ENCODE measurements around the gene TUBGCP6.
"Not testable (repeated sequence)": the region's sequence is repeated elsewhere in the genome, so short reads cannot be mapped to it uniquely, and the experiment has no call there.

The TUBGCP6 gene

DNA sequence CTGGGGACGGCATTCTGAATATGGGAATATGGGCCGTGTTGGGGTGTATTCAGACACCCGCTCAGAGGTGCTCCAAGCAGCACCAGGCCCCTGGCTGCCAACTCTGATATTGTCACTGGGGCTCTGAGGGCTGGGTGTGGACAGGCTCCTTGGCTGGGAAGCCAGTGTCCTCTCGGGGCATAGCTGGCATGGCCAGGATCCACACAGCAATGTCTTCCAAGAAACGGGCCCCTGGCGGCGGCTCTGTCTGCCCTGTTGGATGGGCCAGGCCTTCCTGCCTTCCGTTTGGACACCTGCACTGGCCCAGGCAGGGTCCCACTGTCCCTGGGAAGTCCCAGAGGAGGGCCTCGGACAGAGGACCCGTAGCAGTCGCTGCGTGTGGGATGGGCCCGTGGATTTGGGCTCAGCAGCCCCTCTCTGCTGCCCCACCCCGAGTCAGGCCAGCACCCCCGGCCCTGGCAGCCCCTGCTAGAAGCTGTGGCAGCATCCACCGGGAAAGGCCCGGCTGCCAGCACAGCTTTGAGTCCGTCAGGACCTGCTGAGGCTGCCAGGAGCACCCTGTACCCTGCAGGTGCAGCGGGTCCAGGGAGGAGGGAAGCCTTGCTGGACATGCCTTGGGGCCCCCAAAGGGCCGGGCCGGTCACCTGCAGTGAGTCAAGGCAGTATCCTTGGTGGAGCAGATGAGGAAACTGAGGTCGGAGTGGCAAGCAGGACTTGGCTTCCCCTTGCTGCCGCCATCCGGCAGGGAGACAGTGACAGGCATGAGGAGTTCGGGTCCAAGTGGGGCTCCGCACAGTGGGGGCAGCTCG, 70.2 kb downstream of the TUBGCP6 start:
- no peak for ATAC-seq (ENCODE audit: low read depth)
- Mint-ChIP-seq H3K27me3 (peaks cover 6% of the 10 kb centered on the region), H3K9me3 (no peaks in the 10 kb centered on the region), H3K4me1 (peaks cover 12% of the 10 kb centered on the region), H3K4me3 (no peak overlapping the region), H3K36me3 (no peaks in the 10 kb centered on the region), H3K27ac (no peak overlapping the region)
- no peak for DNase-seq (ENCODE audit: low spot score in 2 of 2)

DNA sequence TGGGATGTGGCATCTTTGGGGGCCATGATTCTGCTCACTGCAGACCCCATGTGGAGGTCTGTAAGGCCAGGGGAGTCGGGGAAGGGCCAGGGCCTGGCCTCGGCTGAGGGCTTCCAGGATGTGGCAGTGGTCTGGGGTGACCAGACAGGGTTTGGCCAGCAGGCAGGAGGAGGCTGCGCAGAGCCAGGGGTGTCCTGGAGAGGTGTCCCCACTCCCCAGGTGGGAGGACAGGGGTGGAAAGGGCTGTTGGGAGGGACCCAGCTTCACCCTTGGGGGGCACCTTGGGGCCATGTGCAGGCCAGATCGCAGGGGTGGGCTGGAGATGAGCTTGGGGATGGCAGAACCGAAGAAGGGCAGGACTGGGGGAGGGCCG, 70.9 kb downstream of the TUBGCP6 start:
- Mint-ChIP-seq H3K4me1 (peaks cover 14% of the 10 kb centered on the region), H3K27ac (no peak overlapping the region), H3K9me3 (no peaks in the 10 kb centered on the region), H3K36me3 (no peaks in the 10 kb centered on the region), H3K4me3 (no peak overlapping the region), H3K27me3 (peaks cover 8% of the 10 kb centered on the region)
- no peak for DNase-seq (ENCODE audit: low spot score in 2 of 2)
- ATAC-seq (ENCODE audit: low read depth), result no peak

GRCh38 chr22:50173311-50173982, 71.4 kb downstream of the TUBGCP6 start:
- Mint-ChIP-seq H3K4me3 (peak overlapping the region; percentile 32), H3K36me3 (no peaks in the 10 kb centered on the region), H3K27ac (no peak overlapping the region), H3K9me3 (no peaks in the 10 kb centered on the region), H3K27me3 (peaks cover 13% of the 10 kb centered on the region), H3K4me1 (peaks cover 19% of the 10 kb centered on the region)
- peak; percentile 65 for ATAC-seq (ENCODE audit: low read depth)
- DNase-seq (ENCODE audit: low spot score in 2 of 2), result no peak

- DNase-seq (ENCODE audit: low spot score in 2 of 2), result no peak
- Mint-ChIP-seq H3K4me1 (peaks cover 19% of the 10 kb centered on the region), H3K36me3 (no peaks in the 10 kb centered on the region), H3K27ac (no peak overlapping the region), H3K4me3 (no peak overlapping the region), H3K9me3 (no peaks in the 10 kb centered on the region), H3K27me3 (peaks cover 20% of the 10 kb centered on the region)
- no peak for ATAC-seq (ENCODE audit: low read depth)
Observed at GRCh38 chr22:50171965-50172421, 72.8 kb downstream of the TUBGCP6 start.

DNA sequence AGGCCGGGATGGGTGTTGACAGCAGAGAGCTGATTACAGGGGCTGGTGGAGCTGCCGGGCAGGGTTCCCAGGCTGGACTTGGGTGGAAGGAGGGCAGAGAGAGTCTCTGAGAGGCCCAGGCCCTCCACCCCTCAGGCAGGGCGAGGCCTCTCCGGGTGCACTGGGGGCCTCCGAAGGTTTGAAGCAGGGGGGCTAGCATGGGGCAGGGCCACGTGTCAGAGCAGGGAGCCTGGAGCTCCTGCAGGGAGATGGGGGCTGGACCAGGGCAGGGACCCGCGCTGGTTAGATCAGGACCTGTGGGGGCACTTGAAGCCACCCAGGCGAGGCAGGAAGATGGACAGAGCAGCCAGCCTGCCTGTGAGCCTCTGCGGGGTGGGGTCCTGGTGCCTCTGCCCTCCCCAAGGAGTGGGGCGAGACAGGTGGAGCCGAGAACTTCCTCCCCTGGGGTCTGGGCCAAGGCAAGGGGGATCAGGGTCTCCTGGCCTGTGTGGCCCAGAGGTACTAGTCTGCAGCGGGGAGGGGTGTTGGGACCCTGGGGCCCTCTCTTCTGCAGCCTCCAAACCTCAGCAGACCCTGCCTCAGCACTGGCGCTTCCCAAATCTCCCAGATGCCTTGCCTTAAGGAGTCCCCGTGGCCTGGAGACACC, 73.4 kb downstream of the TUBGCP6 start:
- Mint-ChIP-seq H3K36me3 (no peaks in the 10 kb centered on the region), H3K27ac (no peak overlapping the region), H3K9me3 (no peaks in the 10 kb centered on the region), H3K4me3 (peak overlapping the region; percentile 68), H3K4me1 (peaks cover 19% of the 10 kb centered on the region), H3K27me3 (peaks cover 20% of the 10 kb centered on the region)
- ATAC-seq (ENCODE audit: low read depth) (no peak), DNase-seq (ENCODE audit: low spot score in 2 of 2) (no peak)

GRCh38 chr22:50170453-50171318, 74.1 kb downstream of the TUBGCP6 start, which contains the start of gene PANX2:
PANX2 (plus strand) TSS chr22:50170731; CDS start chr22:50170731, 0 bp downstream.
- Mint-ChIP-seq H3K36me3 (no peaks in the 10 kb centered on the region), H3K9me3 (no peaks in the 10 kb centered on the region), H3K4me3 (peak within 1 kb of the TSS; percentile 68), H3K4me1 (peaks cover 11% of the 10 kb centered on the region), H3K27ac (no peak within 1 kb of the TSS), H3K27me3 (peaks cover 20% of the 10 kb centered on the region)
- no peak for ATAC-seq (ENCODE audit: low read depth)
- no peak for DNase-seq (ENCODE audit: low spot score in 2 of 2)

DNA sequence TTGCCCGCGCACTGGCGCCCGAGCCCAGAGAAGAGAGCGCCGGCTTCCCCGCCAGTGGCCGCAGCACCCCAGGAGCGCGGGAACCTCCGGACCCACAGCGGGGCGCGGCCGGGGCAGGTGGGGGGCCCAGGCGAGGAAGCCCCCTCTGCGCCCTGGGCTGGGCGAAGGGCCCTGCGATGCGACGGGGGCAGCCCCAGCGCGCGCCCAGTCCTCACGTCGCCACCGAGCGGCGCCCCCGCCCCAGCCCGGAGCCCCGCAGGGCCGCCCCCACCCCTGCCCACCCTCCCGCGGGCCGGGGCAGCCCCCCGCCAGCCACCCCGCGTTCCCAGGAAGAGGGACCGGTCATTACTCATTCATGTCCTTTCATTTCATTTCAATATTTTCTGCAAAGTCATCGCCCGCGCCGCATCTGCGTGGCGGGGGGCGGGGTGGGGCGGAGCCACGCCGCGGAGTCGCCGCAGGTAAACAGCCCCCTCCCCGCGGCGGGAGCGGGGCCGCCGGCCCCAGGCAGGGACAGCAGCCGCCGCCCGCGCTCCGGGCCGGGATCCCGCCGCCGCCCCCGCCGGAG, 75.0 kb downstream of the TUBGCP6 start:
- Mint-ChIP-seq H3K4me3 (no peak overlapping the region), H3K9me3 (no peaks in the 10 kb centered on the region), H3K4me1 (peaks cover 11% of the 10 kb centered on the region), H3K36me3 (no peaks in the 10 kb centered on the region), H3K27me3 (peaks cover 22% of the 10 kb centered on the region), H3K27ac (no peak overlapping the region)
- DNase-seq (ENCODE audit: low spot score in 2 of 2) (no peak), ATAC-seq (ENCODE audit: low read depth) (peak; percentile 31)

- H3K27me3 Mint-ChIP-seq, result peaks cover 23% of the 10 kb centered on the region
- H3K4me3 Mint-ChIP-seq, result peak overlapping the region; percentile 82
- H3K36me3 Mint-ChIP-seq, result no peaks in the 10 kb centered on the region
- peak overlapping the region; percentile 82 for H3K27ac Mint-ChIP-seq
- ATAC-seq (ENCODE audit: low read depth) (no peak), DNase-seq (ENCODE audit: low spot score in 2 of 2) (no peak)
- peaks cover 11% of the 10 kb centered on the region for H3K4me1 Mint-ChIP-seq
- no peaks in the 10 kb centered on the region for H3K9me3 Mint-ChIP-seq
Observed at GRCh38 chr22:50169181-50169759, 75.6 kb downstream of the TUBGCP6 start.

- H3K36me3 Mint-ChIP-seq; DNase-seq (ENCODE audit: low spot score in 2 of 2); H3K9me3 Mint-ChIP-seq; ATAC-seq (ENCODE audit: low read depth): not testable (repeated sequence)
- peaks cover 11% of the 10 kb centered on the region for H3K4me1 Mint-ChIP-seq
- peaks cover 26% of the 10 kb centered on the region for H3K27me3 Mint-ChIP-seq
- peak overlapping the region; percentile 82 for H3K4me3 Mint-ChIP-seq
- H3K27ac Mint-ChIP-seq, result peak overlapping the region; percentile 82
Observed at GRCh38 chr22:50168490-50169180, 76.2 kb downstream of the TUBGCP6 start.

DNA sequence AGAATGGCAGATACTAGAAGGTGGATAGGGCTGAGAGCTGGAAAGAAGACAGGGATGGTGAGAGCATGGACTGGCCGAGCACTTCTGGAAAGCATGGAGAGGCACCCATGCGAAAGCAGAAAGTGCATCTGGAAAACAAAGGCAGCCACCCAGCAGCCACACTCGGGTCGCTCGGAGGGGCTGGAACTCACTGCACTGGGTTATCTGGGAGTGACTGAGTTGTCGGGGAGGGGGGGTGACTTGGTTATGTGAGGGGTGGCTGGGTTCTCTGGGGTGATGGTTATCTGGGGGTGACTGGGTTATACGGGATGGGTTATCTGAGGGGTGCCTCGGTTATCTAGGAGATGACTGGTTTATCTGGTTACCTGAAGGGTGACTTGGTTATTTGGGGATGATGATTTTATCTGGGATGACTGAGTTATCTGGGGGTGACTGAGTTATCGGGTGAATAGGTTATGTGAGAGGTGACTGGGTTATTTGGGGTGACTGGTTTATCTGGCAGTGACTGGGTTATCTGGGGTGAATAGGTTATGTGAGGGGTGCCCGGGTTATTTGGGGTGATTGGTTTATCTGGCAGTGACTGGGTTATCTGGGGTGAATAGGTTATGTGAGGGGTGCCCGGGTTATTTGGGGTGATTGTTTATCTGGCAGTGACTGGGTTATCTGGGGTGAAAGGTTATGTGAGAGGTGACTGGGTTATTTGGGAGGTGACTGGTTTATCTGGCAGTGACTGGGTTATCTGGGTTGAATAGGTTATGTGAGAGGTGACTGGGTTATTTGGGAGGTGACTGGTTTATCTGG, 76.9 kb downstream of the TUBGCP6 start:
- DNase-seq (ENCODE audit: low spot score in 2 of 2) (no peak), ATAC-seq (ENCODE audit: low read depth) (no peak)
- no peaks in the 10 kb centered on the region for H3K9me3 Mint-ChIP-seq
- H3K27me3 Mint-ChIP-seq, result peaks cover 27% of the 10 kb centered on the region
- no peak overlapping the region for H3K27ac Mint-ChIP-seq
- peaks cover 11% of the 10 kb centered on the region for H3K4me1 Mint-ChIP-seq
- no peaks in the 10 kb centered on the region for H3K36me3 Mint-ChIP-seq
- H3K4me3 Mint-ChIP-seq, result no peak overlapping the region
